Measurements from ENCODE around the gene CLEC5A.

DNA sequence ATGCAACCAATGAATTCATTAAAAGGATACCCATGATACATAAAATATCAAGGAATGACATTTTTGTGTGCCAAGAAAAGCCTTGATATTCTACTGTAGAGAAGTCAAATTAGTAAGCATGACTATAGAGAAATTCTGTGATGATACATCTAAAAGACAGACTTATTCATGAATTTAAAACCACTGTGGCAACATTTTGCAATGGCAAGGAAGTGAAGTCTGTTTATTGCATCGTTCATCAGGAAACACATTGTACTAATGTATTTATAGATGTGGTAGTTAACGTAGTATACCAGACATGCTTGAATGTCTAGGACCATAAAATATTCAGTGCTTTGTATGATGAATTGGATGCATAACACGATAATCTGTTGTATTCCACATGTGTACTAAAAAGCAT lies 9.3 kb upstream of the CLEC5A start:
- TF ChIP-seq SIN3A (IDR thresholded peaks at IDR 0.05; ENCODE audit: borderline replicate concordance, insufficient read depth, low read depth, low read length) (no peak), POLR2AphosphoS5 (IDR thresholded peaks at IDR 0.05; ENCODE audit: low read depth, low read length) (no peak)
- TF ChIP-seq, protein P1, sequence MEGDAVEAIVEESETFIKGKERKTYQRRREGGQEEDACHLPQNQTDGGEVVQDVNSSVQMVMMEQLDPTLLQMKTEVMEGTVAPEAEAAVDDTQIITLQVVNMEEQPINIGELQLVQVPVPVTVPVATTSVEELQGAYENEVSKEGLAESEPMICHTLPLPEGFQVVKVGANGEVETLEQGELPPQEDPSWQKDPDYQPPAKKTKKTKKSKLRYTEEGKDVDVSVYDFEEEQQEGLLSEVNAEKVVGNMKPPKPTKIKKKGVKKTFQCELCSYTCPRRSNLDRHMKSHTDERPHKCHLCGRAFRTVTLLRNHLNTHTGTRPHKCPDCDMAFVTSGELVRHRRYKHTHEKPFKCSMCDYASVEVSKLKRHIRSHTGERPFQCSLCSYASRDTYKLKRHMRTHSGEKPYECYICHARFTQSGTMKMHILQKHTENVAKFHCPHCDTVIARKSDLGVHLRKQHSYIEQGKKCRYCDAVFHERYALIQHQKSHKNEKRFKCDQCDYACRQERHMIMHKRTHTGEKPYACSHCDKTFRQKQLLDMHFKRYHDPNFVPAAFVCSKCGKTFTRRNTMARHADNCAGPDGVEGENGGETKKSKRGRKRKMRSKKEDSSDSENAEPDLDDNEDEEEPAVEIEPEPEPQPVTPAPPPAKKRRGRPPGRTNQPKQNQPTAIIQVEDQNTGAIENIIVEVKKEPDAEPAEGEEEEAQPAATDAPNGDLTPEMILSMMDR (IDR thresholded peaks at IDR 0.05) = no peak
